ENCODE results near the gene LRRC8D.

The LRRC8D gene

GRCh38 chr1:89906088-89906487, 85.3 kb downstream of the LRRC8D start:
- DNase-seq (ENCODE audit: low spot score): no peak
- peaks cover 37% of the 10 kb centered on the region for H3K4me1 Mint-ChIP-seq (ENCODE audit: low read depth)
- H3K27me3 Mint-ChIP-seq (ENCODE audit: low read depth): no peaks in the 10 kb centered on the region
- H3K9me3 Mint-ChIP-seq: no peaks in the 10 kb centered on the region
- no peak overlapping the region for H3K4me3 Mint-ChIP-seq
- H3K27ac Mint-ChIP-seq: no peak overlapping the region
- peaks cover 16% of the 10 kb centered on the region for H3K36me3 Mint-ChIP-seq (ENCODE audit: low read depth)

- H3K4me3 Mint-ChIP-seq: no peak overlapping the region
- H3K27me3 Mint-ChIP-seq (ENCODE audit: low read depth): no peaks in the 10 kb centered on the region
- DNase-seq (ENCODE audit: low spot score): no peak
- H3K27ac Mint-ChIP-seq: no peak overlapping the region
- no peaks in the 10 kb centered on the region for H3K9me3 Mint-ChIP-seq
- H3K36me3 Mint-ChIP-seq (ENCODE audit: low read depth): peaks cover 13% of the 10 kb centered on the region
- peaks cover 37% of the 10 kb centered on the region for H3K4me1 Mint-ChIP-seq (ENCODE audit: low read depth)
Measured at GRCh38 chr1:89907727-89908212, 86.9 kb downstream of the LRRC8D start.

GRCh38 chr1:89908273-89908671, 87.4 kb downstream of the LRRC8D start:
- peaks cover 40% of the 10 kb centered on the region for H3K4me1 Mint-ChIP-seq (ENCODE audit: low read depth)
- H3K4me3 Mint-ChIP-seq: no peak overlapping the region
- peak overlapping the region; percentile 31 for H3K27ac Mint-ChIP-seq
- no peaks in the 10 kb centered on the region for H3K27me3 Mint-ChIP-seq (ENCODE audit: low read depth)
- no peaks in the 10 kb centered on the region for H3K9me3 Mint-ChIP-seq
- H3K36me3 Mint-ChIP-seq (ENCODE audit: low read depth): peaks cover 13% of the 10 kb centered on the region
- DNase-seq (ENCODE audit: low spot score): no peak

GRCh38 chr1:89908672-89909436, 88.0 kb downstream of the LRRC8D start:
- Mint-ChIP-seq H3K4me1 (ENCODE audit: low read depth) (peaks cover 40% of the 10 kb centered on the region), H3K9me3 (no peaks in the 10 kb centered on the region), H3K4me3 (no peak overlapping the region), H3K27ac (peak overlapping the region; percentile 53), H3K27me3 (ENCODE audit: low read depth) (no peaks in the 10 kb centered on the region), H3K36me3 (ENCODE audit: low read depth) (peaks cover 13% of the 10 kb centered on the region)
- DNase-seq (ENCODE audit: low spot score): peak; percentile 21

GRCh38 chr1:89910268-89910667, 89.4 kb downstream of the LRRC8D start:
- no peak overlapping the region for H3K27ac Mint-ChIP-seq
- no peaks in the 10 kb centered on the region for H3K27me3 Mint-ChIP-seq (ENCODE audit: low read depth)
- H3K9me3 Mint-ChIP-seq: no peaks in the 10 kb centered on the region
- H3K36me3 Mint-ChIP-seq (ENCODE audit: low read depth): peaks cover 12% of the 10 kb centered on the region
- H3K4me1 Mint-ChIP-seq (ENCODE audit: low read depth): peaks cover 36% of the 10 kb centered on the region
- H3K4me3 Mint-ChIP-seq: no peak overlapping the region
- DNase-seq (ENCODE audit: low spot score): no peak

DNA sequence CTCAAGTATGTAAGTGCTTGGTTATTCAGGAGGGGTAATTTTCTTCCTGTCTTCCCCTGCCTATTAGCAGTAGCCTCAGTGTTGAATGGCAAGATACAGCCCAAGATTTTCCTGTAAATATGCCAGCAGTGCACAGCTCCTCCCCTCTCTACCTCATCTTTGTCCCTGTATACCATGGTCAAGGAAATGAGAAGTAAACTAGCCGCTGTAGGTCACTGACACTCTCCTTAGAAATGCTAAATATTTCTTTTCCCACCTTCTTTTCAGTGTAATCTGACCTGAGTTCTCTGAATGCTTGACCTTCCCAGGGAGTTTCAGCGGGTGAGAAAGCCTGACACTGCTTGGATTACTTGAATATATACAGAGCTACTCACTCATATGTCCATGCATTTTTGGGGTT, 89.9 kb downstream of the LRRC8D start:
- no peaks in the 10 kb centered on the region for H3K9me3 Mint-ChIP-seq
- peaks cover 9% of the 10 kb centered on the region for H3K36me3 Mint-ChIP-seq (ENCODE audit: low read depth)
- no peak for DNase-seq (ENCODE audit: low spot score)
- H3K27ac Mint-ChIP-seq: no peak overlapping the region
- no peaks in the 10 kb centered on the region for H3K27me3 Mint-ChIP-seq (ENCODE audit: low read depth)
- no peak overlapping the region for H3K4me3 Mint-ChIP-seq
- peaks cover 33% of the 10 kb centered on the region for H3K4me1 Mint-ChIP-seq (ENCODE audit: low read depth)

- Mint-ChIP-seq H3K9me3 (no peaks in the 10 kb centered on the region), H3K27me3 (ENCODE audit: low read depth) (no peaks in the 10 kb centered on the region), H3K4me1 (ENCODE audit: low read depth) (peaks cover 32% of the 10 kb centered on the region), H3K4me3 (no peak overlapping the region), H3K36me3 (ENCODE audit: low read depth) (peaks cover 9% of the 10 kb centered on the region), H3K27ac (no peak overlapping the region)
- no peak for DNase-seq (ENCODE audit: low spot score)
Measured at GRCh38 chr1:89911191-89911991, 90.6 kb downstream of the LRRC8D start.

- H3K27ac Mint-ChIP-seq: no peak overlapping the region
- no peaks in the 10 kb centered on the region for H3K27me3 Mint-ChIP-seq (ENCODE audit: low read depth)
- H3K9me3 Mint-ChIP-seq: no peaks in the 10 kb centered on the region
- H3K4me1 Mint-ChIP-seq (ENCODE audit: low read depth): peaks cover 26% of the 10 kb centered on the region
- H3K4me3 Mint-ChIP-seq: no peak overlapping the region
- H3K36me3 Mint-ChIP-seq (ENCODE audit: low read depth): peaks cover 8% of the 10 kb centered on the region
- DNase-seq (ENCODE audit: low spot score): no peak
Measured at GRCh38 chr1:89912073-89912472, 91.2 kb downstream of the LRRC8D start.

DNA sequence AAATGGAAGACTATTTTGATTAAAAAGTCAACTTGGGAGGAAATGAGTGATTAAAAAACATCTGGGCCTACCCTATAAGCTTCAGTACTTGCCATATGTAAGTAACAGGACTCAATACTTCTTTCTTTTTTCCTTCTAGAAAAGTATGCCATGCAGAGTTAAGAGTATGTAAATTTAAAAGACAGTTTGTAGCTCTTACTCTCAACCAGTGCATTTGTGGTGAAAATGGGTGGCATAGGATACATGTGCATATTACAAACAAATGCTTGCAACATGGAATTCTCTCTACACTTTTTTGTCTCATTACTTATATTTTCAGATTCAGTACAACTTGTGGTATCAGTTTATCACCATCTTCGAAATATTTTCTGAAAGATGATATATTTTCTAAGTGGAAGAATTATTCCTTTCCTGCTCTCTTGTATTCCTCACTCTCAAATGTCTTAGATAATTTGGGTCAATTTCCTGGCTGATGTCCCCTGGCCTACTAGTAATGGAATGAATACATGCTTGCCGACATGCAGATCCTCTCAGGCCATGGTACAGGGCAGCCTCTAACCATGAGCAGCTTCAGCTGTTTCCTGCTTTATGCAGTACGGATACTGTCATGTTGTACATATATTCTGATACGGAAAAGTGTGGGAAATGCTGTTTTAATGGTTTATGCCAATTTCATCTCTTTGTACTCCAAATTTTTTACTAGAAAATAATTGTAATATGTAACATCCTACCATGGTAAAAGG, 92.7 kb downstream of the LRRC8D start:
- Mint-ChIP-seq H3K27ac (no peak overlapping the region), H3K27me3 (ENCODE audit: low read depth) (no peaks in the 10 kb centered on the region), H3K4me3 (no peak overlapping the region), H3K9me3 (no peaks in the 10 kb centered on the region), H3K36me3 (ENCODE audit: low read depth) (peaks cover 4% of the 10 kb centered on the region), H3K4me1 (ENCODE audit: low read depth) (peaks cover 12% of the 10 kb centered on the region)
- no peak for DNase-seq (ENCODE audit: low spot score)

DNA sequence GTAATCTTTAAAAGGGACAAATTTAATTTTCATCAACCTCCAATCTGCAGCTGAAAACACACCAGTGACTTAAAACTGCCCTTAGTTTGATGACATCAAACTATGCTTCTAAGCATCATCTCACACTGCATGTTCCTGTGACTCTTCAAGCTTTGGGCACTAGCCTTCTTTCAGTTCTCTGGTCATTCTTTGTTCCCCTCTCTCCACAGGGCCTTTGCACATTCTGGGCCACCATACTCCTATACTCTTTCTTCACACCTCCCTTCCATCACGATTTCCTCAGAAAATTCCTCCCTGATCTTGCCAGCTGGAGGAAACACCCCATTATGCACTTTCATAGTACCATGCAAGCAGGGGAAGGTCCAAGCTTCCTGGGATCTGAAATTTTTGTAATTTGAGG, 96.5 kb downstream of the LRRC8D start:
- Mint-ChIP-seq H3K36me3 (ENCODE audit: low read depth) (peaks cover 10% of the 10 kb centered on the region), H3K27me3 (ENCODE audit: low read depth) (no peaks in the 10 kb centered on the region), H3K9me3 (no peaks in the 10 kb centered on the region), H3K27ac (no peak overlapping the region), H3K4me3 (no peak overlapping the region), H3K4me1 (ENCODE audit: low read depth) (peaks cover 4% of the 10 kb centered on the region)
- no peak for DNase-seq (ENCODE audit: low spot score)

- Mint-ChIP-seq H3K36me3 (ENCODE audit: low read depth) (peaks cover 13% of the 10 kb centered on the region), H3K4me3 (no peak overlapping the region), H3K27me3 (ENCODE audit: low read depth) (no peaks in the 10 kb centered on the region), H3K4me1 (ENCODE audit: low read depth) (no peaks in the 10 kb centered on the region), H3K9me3 (peaks cover under 1% of the 10 kb centered on the region), H3K27ac (no peak overlapping the region)
- no peak for DNase-seq (ENCODE audit: low spot score)
Measured at GRCh38 chr1:89918127-89918793, 97.4 kb downstream of the LRRC8D start.

GRCh38 chr1:89918794-89919155, 97.9 kb downstream of the LRRC8D start:
- Mint-ChIP-seq H3K9me3 (peaks cover 6% of the 10 kb centered on the region), H3K27me3 (ENCODE audit: low read depth) (no peaks in the 10 kb centered on the region), H3K36me3 (ENCODE audit: low read depth) (peaks cover 18% of the 10 kb centered on the region), H3K4me3 (no peak overlapping the region), H3K4me1 (ENCODE audit: low read depth) (no peaks in the 10 kb centered on the region), H3K27ac (no peak overlapping the region)
- DNase-seq (ENCODE audit: low spot score): no peak

DNA sequence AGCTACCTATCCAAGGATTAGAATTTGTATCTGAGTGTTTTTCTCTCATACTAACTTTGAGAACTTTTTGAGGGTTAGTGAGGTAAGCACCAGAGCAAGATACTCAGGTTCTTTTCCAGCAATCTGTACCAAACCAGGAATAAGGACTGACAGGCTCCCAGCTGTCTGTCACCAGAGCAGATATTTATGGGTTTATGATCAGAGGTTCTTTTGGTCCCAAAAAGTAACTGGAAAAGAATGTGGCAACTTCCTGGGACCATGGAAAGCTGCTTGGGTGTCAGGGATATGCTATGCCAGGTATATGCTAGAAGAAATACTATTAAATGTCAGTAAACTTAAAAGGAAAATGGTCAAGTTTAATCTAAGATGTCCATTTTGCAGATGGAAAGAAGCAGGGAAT, 98.3 kb downstream of the LRRC8D start:
- Mint-ChIP-seq H3K27me3 (ENCODE audit: low read depth) (no peaks in the 10 kb centered on the region), H3K9me3 (peaks cover 8% of the 10 kb centered on the region), H3K27ac (no peak overlapping the region), H3K4me3 (no peak overlapping the region), H3K36me3 (ENCODE audit: low read depth) (peaks cover 22% of the 10 kb centered on the region), H3K4me1 (ENCODE audit: low read depth) (no peaks in the 10 kb centered on the region)
- DNase-seq (ENCODE audit: low spot score): no peak

Measured in T-helper 2 cell treated with Interferon-gamma antibody and Interleukin-4, amounts not matched to agents 5 μg/mL and 100 μg/mL, for 36 hours (primary cell).